Measurements from ENCODE around the gene USP43. TPM values are rescaled to one million over a fixed set of nuclear protein-coding genes. Genes with fewer than 3 reads are reported as not detected.

Gene USP43
- total RNA-seq, 4 donors from 2014 or later = 0.20 to 0.84 (median 0.26) TPM

DNA sequence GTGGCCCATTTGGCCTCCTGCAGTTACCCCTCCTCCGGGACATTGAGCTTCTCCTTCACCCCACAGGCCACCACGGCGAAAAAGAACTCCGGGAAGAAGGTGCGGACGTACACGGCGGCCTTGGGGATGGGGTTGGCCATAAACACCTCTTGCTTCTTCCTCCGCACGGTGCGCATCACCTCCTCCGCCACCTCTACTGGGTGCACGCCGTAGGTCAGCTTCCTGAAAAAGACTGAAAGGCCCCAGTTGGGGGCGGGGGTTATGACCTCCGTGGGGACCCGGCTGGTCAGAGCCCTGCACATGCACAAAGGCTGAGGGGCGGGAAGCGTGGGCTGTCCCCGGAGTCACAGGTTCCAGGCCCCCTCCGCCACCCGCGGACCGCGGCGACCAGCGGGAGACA, 126.1 kb downstream of the USP43 start:
- H3K27me3 ChIP-seq = no peaks in the 10 kb centered on the region
- no peaks in the 10 kb centered on the region for H3K36me3 ChIP-seq
- TF ChIP-seq, protein P1, sequence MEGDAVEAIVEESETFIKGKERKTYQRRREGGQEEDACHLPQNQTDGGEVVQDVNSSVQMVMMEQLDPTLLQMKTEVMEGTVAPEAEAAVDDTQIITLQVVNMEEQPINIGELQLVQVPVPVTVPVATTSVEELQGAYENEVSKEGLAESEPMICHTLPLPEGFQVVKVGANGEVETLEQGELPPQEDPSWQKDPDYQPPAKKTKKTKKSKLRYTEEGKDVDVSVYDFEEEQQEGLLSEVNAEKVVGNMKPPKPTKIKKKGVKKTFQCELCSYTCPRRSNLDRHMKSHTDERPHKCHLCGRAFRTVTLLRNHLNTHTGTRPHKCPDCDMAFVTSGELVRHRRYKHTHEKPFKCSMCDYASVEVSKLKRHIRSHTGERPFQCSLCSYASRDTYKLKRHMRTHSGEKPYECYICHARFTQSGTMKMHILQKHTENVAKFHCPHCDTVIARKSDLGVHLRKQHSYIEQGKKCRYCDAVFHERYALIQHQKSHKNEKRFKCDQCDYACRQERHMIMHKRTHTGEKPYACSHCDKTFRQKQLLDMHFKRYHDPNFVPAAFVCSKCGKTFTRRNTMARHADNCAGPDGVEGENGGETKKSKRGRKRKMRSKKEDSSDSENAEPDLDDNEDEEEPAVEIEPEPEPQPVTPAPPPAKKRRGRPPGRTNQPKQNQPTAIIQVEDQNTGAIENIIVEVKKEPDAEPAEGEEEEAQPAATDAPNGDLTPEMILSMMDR (IDR thresholded peaks at IDR 0.05) = no peak
- TF ChIP-seq POLR2A (IDR thresholded peaks at IDR 0.05) (no peak), EP300 (IDR thresholded peaks at IDR 0.05) (no peak)
- H3K4me1 ChIP-seq = no peaks in the 10 kb centered on the region
- WGBS, 2 donors = 89% methylated on average over 25 to 27 of the region's 27 CpGs
- H3K9me3 ChIP-seq = peaks cover 0 to 11% (median 0%) of the 10 kb centered on the region in 4 donors
- DNase-seq (ENCODE audit: low spot score in 2 of 2) = no peak
- no peak overlapping the region for H3K27ac ChIP-seq
- H3K4me3 ChIP-seq = no peak overlapping the region

DNA sequence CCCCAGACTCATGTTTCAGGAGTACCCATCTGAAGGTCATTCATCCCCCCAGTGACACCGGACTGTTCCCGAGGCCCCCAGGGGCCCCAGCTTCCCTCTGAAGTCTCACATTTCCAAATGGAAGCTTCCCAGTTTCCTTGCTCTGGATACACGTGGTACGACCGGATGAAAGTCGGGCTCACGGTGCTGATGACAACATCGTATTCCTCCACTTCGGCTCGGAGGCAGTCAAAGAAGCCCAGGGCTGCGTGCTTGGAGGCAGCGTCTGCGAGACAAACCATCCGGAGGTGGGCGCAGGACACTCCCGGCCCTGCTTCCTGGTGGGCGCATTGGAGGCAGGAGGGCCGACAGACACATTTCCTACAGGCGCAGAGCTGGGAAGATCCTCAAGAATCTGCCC, 127.3 kb downstream of the USP43 start:
- WGBS, 2 donors = 70 to 77% methylated on average over 18 to 19 of the region's 19 CpGs
- TF ChIP-seq EP300 (IDR thresholded peaks at IDR 0.05) = no peak
- DNase-seq (ENCODE audit: low spot score in 2 of 2) = no peak

DNA sequence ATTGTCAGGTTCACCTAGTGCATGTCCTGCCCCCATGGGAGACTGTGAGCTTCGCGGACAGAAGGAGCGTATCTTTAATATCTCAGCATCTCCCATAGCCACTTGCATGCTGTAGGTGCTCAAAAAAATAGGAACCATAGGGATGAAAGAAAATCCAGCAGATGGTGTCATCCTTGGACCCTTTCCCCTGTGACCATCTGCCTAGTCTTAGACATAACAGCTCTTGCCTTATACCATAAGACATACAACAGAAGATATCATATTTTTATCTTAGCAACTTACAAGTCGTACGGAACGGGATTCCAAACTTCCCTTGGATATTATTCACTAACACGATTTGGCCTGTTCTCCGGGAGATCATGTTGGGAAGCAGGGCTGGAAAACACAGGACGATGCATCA, 131.6 kb downstream of the USP43 start:
- DNase-seq (ENCODE audit: low spot score in 2 of 2) = no peak
- Histone ChIP-seq H3K27ac (no peak overlapping the region), H3K36me3 (no peaks in the 10 kb centered on the region), H3K27me3 (no peaks in the 10 kb centered on the region), H3K4me3 (no peak overlapping the region), H3K9me3 (peaks cover 0 to 14% (median 0%) of the 10 kb centered on the region in 4 donors), H3K4me1 (no peaks in the 10 kb centered on the region)
- WGBS, 2 donors = 91 to 94% methylated on average over 9 of the region's 9 CpGs
- TF ChIP-seq POLR2A (IDR thresholded peaks at IDR 0.05) (no peak), EP300 (IDR thresholded peaks at IDR 0.05) (no peak)
- TF ChIP-seq, protein P1 (IDR thresholded peaks at IDR 0.05) = no peak

More for the DNA sequence above, 127.3 kb downstream of the USP43 start:
- Histone ChIP-seq H3K27me3 (no peaks in the 10 kb centered on the region), H3K27ac (no peak overlapping the region), H3K4me3 (no peak overlapping the region), H3K36me3 (no peaks in the 10 kb centered on the region), H3K9me3 (peaks cover 0 to 14% (median 0%) of the 10 kb centered on the region in 4 donors), H3K4me1 (no peaks in the 10 kb centered on the region)

Other genes starting within 250 kb of the USP43 start
- gene STX8, start 69.7 kb upstream of the USP43 start, total RNA-seq = 10 to 100 TPM; 57.7 to 97.2 (median 69.1) TPM
- gene CFAP52, start 68.9 kb upstream of the USP43 start, total RNA-seq = 1 to 10 TPM in 1 of 4 donors, under 1 TPM in 2, not detected in 1; 0.22 to 1.6 (median 0.30) TPM
- not detected for gene DHRS7C, start 146.1 kb downstream of the USP43 start, total RNA-seq
- gene GSG1L2, start 176.6 kb downstream of the USP43 start, total RNA-seq = not detected
- under 1 TPM in 3 of 4 donors, not detected in 1; 0.21 to 0.87 (median 0.59) TPM for gene GLP2R, start 180.4 kb downstream of the USP43 start, total RNA-seq